Nephron (organoid): ENCODE results near the gene KATNB1.

Experiments
- H3K27ac Mint-ChIP-seq, 3 experiments: 2 replicates each; pipeline ENCODE4 v1.8.0; 2020; ENCODE audit warnings: mixed read lengths in 3 of 3, mild to moderate bottlenecking in 2 of 3, moderate library complexity in 1 of 3
- H3K27me3 Mint-ChIP-seq: 2 replicates; pipeline ENCODE4 v1.8.0; 2021; ENCODE audit warnings: low read depth, mild to moderate bottlenecking, moderate library complexity, mixed read lengths
- H3K36me3 Mint-ChIP-seq: 2 replicates; pipeline ENCODE4 v1.8.0; 2020; ENCODE audit warnings: low read depth, mixed read lengths
- H3K4me1 Mint-ChIP-seq: 2 replicates; pipeline ENCODE4 v1.8.0; 2020; ENCODE audit warnings: mixed read lengths
- H3K4me3 Mint-ChIP-seq, 3 experiments: 2 replicates each; pipeline ENCODE4 v1.8.0; 2020; ENCODE audit warnings: mild to moderate bottlenecking in 3 of 3, mixed read lengths in 3 of 3, moderate library complexity in 2 of 3
- H3K9me3 Mint-ChIP-seq: 2 replicates; pipeline ENCODE4 v1.8.0; 2020; ENCODE audit warnings: mixed read lengths
- TF ChIP-seq, protein P1 (sequence below), 3 experiments: fragments of 200-600 bp; sonication (generic); IDR thresholded peaks; one replicate each; pipeline ENCODE4 v1.5.0; 2021; ENCODE audit warnings: antibody characterized with exemption in 3 of 3; ENCODE audit not compliant: unreplicated experiment in 3 of 3

Gene KATNB1

DNA sequence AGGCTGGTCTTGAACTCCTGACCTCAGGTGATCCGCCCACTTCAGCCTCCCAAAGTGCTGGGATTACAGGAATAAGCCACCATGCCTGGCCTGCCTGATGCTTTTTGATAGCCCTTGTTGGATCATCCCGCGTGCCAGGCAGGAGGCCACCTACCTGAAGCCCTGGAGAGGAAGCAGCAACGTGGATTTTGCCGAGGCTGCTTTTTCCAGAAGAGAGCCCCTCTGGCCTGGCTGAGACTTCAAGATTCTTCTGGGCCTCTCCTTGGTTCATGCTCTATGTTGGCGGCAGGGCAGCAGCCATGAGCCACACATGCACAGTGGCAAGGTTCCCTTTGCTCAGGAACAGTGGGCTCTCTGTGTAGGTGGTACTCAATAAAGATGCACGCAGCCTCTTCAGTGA is 11.5 kb downstream of the KATNB1 start:
- H3K4me1 Mint-ChIP-seq = peaks cover 43% of the 10 kb centered on the region
- H3K27ac Mint-ChIP-seq = no peak overlapping the region
- no peak overlapping the region for H3K4me3 Mint-ChIP-seq
- no peaks in the 10 kb centered on the region for H3K9me3 Mint-ChIP-seq
- H3K36me3 Mint-ChIP-seq = peaks cover 18% of the 10 kb centered on the region
- H3K27me3 Mint-ChIP-seq = no peaks in the 10 kb centered on the region
- TF ChIP-seq, protein P1, sequence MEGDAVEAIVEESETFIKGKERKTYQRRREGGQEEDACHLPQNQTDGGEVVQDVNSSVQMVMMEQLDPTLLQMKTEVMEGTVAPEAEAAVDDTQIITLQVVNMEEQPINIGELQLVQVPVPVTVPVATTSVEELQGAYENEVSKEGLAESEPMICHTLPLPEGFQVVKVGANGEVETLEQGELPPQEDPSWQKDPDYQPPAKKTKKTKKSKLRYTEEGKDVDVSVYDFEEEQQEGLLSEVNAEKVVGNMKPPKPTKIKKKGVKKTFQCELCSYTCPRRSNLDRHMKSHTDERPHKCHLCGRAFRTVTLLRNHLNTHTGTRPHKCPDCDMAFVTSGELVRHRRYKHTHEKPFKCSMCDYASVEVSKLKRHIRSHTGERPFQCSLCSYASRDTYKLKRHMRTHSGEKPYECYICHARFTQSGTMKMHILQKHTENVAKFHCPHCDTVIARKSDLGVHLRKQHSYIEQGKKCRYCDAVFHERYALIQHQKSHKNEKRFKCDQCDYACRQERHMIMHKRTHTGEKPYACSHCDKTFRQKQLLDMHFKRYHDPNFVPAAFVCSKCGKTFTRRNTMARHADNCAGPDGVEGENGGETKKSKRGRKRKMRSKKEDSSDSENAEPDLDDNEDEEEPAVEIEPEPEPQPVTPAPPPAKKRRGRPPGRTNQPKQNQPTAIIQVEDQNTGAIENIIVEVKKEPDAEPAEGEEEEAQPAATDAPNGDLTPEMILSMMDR (IDR thresholded peaks at IDR 0.05; ENCODE audit: unreplicated experiment in 3 of 3) = no peak

DNA sequence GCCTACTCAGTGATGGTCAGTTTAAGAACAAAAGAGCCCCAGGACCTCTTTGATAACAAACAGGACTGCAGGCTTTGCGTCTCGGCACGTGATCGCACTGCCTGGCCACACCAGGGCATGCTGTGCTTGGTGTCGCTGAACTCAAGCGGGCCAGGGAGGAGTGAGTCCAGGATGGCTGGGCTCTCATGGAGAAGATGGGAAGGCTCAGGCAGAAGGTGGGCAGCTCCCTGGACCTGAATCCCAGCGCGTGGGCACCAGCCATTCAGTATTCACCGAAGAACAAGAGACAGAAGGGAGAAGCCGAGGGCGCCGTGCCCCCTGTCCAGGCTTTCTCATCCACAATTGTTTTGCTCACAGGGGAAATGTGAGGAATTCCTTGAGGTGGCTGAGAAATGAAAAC is 11.9 kb downstream of the KATNB1 start:
- TF ChIP-seq, protein P1 (IDR thresholded peaks at IDR 0.05; ENCODE audit: unreplicated experiment in 3 of 3) = no peak
- Mint-ChIP-seq H3K27me3 (no peaks in the 10 kb centered on the region), H3K4me1 (peaks cover 39% of the 10 kb centered on the region), H3K27ac (no peak overlapping the region), H3K9me3 (no peaks in the 10 kb centered on the region), H3K4me3 (no peak overlapping the region), H3K36me3 (peaks cover 18% of the 10 kb centered on the region)

DNA sequence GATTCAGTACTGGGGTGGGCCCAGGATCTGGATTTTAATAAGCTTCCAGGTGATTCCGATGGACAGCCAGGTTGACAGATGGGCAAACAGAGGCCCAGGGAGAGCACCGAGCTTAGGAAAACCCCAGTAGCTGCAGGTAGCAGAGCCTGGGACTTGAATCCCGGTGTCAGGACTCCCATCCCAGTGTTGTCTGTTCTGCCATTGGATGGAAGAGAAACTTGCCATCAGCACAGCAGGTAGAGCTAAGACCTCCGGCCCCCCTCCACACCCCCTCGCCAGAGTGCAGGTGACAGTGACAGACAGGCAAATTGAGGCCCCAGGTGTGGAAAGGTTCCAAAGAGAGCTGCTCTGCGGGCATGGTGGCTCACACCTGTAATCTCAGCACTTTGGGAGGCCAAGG is 12.4 kb downstream of the KATNB1 start:
- Mint-ChIP-seq H3K27ac (no peak overlapping the region), H3K27me3 (no peaks in the 10 kb centered on the region), H3K36me3 (peaks cover 18% of the 10 kb centered on the region), H3K4me3 (no peak overlapping the region), H3K9me3 (no peaks in the 10 kb centered on the region), H3K4me1 (peaks cover 34% of the 10 kb centered on the region)
- TF ChIP-seq, protein P1 (IDR thresholded peaks at IDR 0.05; ENCODE audit: unreplicated experiment in 3 of 3) = no peak

DNA sequence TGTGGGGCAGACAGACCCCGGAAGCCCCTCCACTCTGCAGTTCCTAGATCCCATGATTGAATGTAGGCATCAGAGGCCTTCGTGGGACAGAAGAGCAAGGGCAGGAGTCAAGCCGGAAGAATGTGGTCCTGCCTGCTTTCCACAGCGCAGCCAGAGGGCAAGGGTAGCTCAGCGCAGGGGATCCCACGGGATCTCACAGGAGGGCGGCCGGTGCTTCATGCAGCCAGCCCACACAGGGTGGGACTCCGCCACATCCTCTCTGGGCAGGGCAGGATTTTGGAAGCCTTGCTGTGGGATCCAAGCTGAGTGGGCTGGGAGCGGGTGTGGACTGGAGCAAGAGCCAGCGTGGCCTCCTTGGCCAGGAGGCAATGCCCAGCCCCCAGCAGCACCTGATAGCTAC is 13.0 kb downstream of the KATNB1 start:
- H3K27ac Mint-ChIP-seq = no peak overlapping the region

DNA sequence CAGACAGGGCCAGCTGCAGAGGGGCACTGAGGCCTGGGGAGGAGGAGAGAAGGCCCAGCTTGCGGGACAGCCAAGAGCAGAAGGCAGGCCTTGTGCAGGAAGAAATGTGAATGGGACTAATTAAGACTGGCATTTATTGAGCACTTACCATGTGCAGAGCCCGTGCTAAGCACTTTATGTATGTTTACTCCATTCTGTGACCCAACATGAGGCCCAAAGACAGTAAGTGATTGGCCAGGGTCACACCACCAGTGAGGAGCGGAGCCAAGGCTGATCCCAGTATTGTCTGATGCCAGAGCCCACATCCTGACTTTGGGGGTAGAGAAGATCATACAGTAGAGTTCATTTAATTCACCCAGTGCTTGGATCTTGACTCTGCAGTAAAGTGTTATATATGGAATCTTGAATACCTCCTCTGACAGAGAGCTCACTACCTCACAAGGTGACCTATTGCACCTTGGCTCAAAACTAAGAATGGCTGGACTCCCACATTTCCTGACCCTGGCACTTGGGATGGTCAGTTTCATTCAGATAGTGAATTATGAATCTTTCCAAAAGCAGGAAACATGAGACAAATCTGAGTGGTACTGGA is 13.6 kb downstream of the KATNB1 start:
- TF ChIP-seq, protein P1 (IDR thresholded peaks at IDR 0.05; ENCODE audit: unreplicated experiment in 3 of 3) = no peak
- Mint-ChIP-seq H3K4me3 (no peak overlapping the region), H3K9me3 (no peaks in the 10 kb centered on the region), H3K36me3 (peaks cover 20% of the 10 kb centered on the region), H3K27me3 (no peaks in the 10 kb centered on the region), H3K4me1 (peaks cover 27% of the 10 kb centered on the region), H3K27ac (no peak overlapping the region)

More for the DNA sequence above, 13.0 kb downstream of the KATNB1 start:
- no peak overlapping the region for H3K4me3 Mint-ChIP-seq
- peaks cover 18% of the 10 kb centered on the region for H3K36me3 Mint-ChIP-seq
- peaks cover 28% of the 10 kb centered on the region for H3K4me1 Mint-ChIP-seq
- TF ChIP-seq, protein P1 (IDR thresholded peaks at IDR 0.05; ENCODE audit: unreplicated experiment in 3 of 3) = no peak
- no peaks in the 10 kb centered on the region for H3K9me3 Mint-ChIP-seq
- no peaks in the 10 kb centered on the region for H3K27me3 Mint-ChIP-seq

DNA sequence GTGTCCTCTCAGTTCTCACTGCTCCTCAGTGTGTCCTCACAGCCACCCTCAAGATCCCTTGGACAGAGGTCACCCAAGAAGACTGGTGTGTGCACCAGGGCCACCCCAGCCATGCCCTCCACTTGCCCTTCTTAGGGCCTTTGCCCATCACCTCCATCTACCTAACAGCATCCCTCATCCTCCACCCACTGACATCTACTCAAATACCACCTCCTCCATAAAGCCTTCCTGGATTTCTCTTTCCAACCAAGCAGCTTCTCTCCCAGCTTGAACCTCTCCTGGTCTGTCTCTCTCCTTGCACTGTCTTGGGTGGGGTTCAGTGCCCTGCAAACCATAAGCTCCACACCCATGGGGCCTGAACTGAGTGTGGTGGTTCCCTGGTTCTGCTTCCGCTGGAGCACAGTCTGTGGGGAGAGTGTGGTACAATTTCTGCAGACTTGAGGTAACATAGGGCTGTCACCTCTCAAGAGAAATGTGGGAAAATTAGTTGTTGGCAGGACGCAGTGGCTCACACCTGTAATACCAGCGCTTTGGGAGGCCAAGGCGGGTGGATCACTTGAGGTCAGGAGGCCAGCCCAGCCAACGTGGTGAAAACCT is 14.4 kb downstream of the KATNB1 start:
- Mint-ChIP-seq H3K4me3 (no peak overlapping the region), H3K4me1 (peaks cover 27% of the 10 kb centered on the region), H3K27me3 (no peaks in the 10 kb centered on the region), H3K9me3 (no peaks in the 10 kb centered on the region), H3K27ac (no peak overlapping the region), H3K36me3 (peaks cover 17% of the 10 kb centered on the region)
- TF ChIP-seq, protein P1 (IDR thresholded peaks at IDR 0.05; ENCODE audit: unreplicated experiment in 3 of 3) = no peak
